ENCODE measurements around the gene STK38L.

STK38L gene

DNA sequence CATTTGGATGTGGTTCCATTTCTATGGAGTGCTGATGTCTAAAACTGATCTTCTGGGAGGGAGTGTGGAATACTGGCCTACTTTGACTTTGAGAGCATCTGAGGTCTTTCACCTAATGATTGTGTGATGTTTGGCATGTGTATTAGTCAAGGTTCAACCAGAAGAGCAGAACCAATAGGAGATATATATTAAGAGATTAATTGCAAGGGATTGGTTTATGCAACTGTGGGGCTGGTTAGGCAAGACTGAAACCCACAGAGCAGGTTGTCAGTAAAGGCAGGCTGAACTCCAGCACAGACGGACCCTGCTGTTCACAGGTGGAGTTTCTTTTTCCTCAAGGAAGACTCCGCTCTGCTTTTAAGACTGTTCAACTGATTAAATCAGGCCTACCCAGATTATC is 100.2 kb downstream of the STK38L start:
- DNase-seq (ENCODE audit: low read depth in 1 of 2, low spot score in 1 of 2): no peak

DNA sequence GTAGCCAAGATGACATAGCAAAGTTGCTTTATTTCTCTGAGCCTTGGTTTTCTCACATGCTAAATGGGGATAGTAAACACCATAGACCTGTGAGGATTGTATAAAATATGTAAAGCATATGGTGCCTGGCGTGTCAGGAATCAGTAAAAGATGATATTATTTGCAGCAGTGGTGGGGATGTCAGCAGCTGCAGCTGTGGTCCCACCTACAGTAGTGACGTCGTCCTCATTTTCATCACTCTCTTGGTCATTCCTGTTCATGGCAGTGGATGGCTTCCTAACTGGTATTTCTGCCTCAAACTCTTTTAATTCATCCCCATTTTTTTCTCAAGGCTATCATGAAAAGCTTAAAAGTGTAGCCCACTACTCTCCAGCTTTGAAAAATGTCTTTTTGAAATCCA is 100.7 kb downstream of the STK38L start:
- no peak for DNase-seq (ENCODE audit: low read depth in 1 of 2, low spot score in 1 of 2)

DNA sequence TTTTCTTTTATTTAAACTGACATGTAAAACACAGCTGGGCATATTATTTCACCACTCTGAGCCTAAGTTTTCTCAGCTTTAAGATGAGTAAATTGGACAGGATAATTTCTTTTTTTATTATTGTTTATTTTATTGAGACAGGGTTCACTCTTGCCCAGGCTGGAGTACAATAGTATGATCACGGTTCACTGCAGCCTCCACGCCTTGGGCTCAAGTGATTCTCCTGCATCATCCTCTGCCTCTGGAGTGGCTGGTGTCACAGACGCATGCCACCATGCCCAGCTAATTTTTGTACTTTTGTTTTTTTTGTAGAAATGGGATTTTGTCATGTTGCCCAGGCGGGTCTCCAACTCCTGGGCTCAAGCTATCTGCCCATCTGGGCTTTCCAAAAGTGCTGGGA is 101.3 kb downstream of the STK38L start:
- DNase-seq (ENCODE audit: low read depth in 1 of 2, low spot score in 1 of 2): no peak

GRCh38 chr12:27347779-27348178 is 103.7 kb downstream of the STK38L start:
- DNase-seq (ENCODE audit: low read depth in 1 of 2, low spot score in 1 of 2): no peak

DNA sequence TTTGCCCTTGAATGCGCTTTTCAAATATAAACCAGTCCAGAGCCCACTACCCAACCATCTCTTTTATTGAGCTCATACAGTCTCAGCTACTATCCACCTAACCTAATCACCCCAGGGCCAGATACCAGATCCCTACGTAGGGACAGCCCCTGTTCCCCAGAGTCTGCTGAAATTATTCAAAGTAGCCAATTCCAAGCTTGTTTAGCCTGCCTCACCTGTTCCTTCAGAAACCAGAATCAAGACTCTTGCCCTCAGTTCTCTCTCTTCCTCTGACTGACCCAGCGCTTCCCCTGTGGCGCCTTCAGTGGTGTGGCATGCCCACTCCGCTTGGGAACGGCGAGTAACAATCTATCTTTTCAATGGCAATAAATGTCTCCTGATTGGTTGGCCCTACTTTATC is 107.4 kb downstream of the STK38L start:
- no peak for DNase-seq (ENCODE audit: low read depth in 1 of 2, low spot score in 1 of 2)

- DNase-seq (ENCODE audit: low read depth in 1 of 2, low spot score in 1 of 2): no peak
Measured at GRCh38 chr12:27355486-27355885, 111.4 kb downstream of the STK38L start.

GRCh38 chr12:27355979-27356378 is 111.9 kb downstream of the STK38L start:
- DNase-seq (ENCODE audit: low read depth in 1 of 2, low spot score in 1 of 2): no peak

GRCh38 chr12:27359578-27360340 is 115.7 kb downstream of the STK38L start:
- no peak for DNase-seq (ENCODE audit: low read depth in 1 of 2, low spot score in 1 of 2)

GRCh38 chr12:27361372-27361771 is 117.3 kb downstream of the STK38L start:
- no peak for DNase-seq (ENCODE audit: low read depth in 1 of 2, low spot score in 1 of 2)

- DNase-seq (ENCODE audit: low read depth in 1 of 2, low spot score in 1 of 2): no peak
Measured at GRCh38 chr12:27366621-27367020, 122.5 kb downstream of the STK38L start.

DNA sequence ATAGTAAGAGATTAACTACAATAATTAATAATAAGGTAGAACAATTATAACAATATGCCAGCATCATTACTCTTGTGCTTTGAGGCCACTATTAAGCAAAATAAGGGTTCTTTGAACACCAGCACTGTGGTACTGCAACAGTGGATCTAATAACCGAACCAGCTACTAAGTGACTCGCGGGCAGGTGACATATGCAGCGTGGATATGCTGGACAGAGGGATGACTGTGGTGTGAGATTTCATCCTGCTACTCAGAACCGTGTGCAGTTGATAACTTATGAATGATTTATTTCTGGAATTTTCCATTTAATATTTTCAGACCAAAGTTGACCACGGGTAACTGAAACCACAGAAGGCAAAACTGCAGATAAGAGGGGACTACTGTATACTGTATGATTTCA is 123.0 kb downstream of the STK38L start:
- DNase-seq (ENCODE audit: low read depth in 1 of 2, low spot score in 1 of 2): no peak

Measured in activated CD4-positive, alpha-beta T cell treated with anti-CD3 and anti-CD28 coated beads, Interleukin-2, amount 50 U/mL, for 24 hours (primary cell).